Endothelial cell of hepatic sinusoid (primary cell): Measurements from ENCODE around the gene OR6M1.

ENCODE experiments used
- in situ Hi-C: cut with HindIII; loops from 2 replicates; pipeline ENCODE4 v1.10.0; 2017; ENCODE audit warnings: low sequenced_read_pairs

Gene OR6M1, protein sequence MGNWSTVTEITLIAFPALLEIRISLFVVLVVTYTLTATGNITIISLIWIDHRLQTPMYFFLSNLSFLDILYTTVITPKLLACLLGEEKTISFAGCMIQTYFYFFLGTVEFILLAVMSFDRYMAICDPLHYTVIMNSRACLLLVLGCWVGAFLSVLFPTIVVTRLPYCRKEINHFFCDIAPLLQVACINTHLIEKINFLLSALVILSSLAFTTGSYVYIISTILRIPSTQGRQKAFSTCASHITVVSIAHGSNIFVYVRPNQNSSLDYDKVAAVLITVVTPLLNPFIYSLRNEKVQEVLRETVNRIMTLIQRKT

DNA sequence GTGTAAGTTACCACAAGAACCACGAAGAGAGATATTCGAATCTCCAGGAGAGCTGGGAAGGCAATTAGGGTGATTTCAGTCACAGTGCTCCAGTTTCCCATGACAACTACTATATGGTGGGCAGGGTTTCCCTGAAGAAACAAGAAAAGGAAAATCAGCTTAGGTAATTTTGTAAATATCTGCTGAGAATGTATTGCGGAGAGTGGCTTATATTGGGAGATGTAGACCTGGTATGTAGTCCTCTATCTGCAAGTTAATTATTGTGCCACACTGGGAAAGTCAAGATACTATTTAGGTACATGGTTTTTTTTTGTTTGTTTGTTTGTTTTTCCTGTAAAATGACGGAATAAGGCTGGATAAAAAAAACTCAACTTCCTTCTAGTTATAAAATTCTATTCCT lies at the start of gene OR6M1:
Gene OR6M1 (minus strand): TSS at position 101 of the 400 bp plus-strand sequence. CDS start 0 bp downstream, at position 101.
- in situ Hi-C loops, result no loop called here

DNA sequence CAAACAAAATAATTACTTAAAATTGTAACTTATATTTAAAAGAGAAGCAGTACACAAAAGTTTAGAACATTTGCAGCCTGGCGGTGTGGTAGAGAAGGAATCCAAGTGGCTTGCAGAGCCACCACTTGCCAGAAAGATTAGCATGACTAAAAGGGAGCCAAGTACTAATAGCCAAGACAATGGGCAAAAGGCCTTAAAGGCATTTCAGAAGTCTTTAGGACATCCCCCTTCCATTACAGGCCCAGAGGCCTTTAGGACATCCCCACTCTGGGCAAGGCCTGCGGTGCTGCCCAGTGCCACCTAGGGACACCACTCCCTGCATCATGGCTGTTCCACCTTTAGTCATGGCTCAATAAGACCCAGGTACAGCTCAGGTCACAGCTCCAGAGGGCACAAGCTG lies 46.9 kb upstream of the OR6M1 start:
- in situ Hi-C loops, result no loop called here

DNA sequence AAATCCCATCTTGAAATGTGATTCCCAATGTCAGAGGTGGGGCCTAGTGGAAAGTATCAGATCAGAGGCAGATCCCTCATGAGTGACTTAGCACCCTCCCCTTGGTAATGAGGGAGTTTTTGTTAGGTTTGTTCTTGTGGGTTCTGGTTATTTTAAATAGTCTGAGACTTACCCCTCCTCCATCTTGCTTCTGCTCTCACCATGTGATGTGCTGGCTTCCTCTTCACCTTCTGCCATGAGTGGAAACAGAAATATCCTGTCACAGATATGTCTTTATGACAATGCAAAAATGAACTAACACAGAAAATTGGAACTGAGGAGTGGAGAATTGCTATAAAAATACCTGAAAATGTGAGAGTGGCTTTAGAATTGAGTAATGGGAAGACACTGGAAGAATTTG lies 46.2 kb upstream of the OR6M1 start:
- in situ Hi-C loops, result no loop called here

DNA sequence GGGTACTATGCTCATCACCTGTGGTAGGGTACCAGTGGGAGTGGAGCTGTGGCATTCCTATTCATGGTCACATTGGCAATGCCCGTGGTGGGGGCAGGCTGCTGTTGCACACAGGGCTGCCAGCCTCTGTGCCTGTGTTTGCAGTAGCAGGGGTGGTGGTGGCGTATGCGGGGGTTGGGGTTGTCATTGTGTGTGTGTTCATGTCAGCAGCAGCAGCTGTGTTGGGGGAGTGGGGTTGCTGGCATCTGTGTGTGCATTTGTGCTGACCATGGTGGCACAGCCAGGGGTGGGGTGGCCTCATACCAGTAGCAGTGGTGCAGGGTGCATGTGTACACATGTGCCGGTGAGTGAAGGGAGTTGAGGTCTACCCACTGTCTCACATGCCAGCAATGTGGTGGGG lies 45.0 kb upstream of the OR6M1 start:
- in situ Hi-C loops, result no loop called here

DNA sequence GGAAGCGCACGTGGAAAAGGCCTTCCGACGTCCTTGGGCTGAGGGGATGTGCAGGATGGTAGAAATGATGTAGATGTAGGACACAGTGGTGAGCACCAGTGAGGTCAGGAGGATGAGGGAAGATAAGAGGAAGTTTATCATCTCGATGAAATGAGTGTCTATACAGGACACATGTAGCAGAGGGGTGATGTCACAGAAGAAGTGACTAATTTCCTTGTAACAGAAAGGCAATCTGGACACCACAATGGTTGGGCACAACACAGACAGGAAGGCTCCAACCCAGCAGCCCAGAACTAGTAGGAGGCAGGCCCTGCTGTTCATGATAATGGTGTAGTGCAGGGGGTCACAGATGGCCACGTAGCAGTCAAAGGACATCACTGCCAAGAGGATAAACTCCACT lies 35.0 kb upstream of the OR6M1 start:
- in situ Hi-C loops, result no loop called here

DNA sequence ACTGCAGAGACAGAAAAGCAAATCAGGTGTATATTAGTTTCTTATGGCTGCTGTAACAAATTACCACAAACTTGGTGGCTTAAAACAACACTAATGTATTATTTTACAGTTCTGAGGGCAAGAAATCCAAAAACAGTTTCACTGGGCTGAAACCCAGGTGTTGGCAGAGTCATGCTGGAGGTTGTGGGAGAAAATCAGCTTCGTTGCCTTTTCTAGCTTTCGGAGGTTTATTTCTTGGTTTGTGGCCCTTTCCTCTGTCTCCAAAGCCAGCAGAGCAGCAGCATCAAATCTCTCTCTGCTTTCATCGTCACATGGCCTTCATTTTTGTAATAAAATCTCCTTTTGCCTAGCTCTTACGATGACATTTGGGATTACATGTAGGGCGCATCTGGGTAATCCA lies 33.0 kb upstream of the OR6M1 start:
- in situ Hi-C loops, result no loop called here

DNA sequence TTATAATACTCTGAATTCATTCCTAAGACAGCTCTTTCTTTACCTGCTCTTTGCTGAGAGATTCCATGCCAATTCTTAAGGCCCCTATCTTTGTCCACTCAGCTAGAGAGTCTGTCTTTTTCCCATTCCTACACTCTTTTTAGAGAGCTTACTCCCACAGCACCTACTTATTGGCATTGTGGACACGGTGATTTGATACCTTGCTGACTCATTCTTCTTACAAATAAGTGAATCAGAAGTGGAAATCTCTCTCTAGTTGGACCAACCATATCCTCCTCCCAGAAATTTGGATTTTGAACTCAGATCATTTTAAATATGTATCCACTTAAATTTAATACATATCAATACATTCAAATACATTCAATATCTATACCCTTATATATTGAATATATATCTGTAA lies 32.5 kb upstream of the OR6M1 start:
- in situ Hi-C loops, result no loop called here

DNA sequence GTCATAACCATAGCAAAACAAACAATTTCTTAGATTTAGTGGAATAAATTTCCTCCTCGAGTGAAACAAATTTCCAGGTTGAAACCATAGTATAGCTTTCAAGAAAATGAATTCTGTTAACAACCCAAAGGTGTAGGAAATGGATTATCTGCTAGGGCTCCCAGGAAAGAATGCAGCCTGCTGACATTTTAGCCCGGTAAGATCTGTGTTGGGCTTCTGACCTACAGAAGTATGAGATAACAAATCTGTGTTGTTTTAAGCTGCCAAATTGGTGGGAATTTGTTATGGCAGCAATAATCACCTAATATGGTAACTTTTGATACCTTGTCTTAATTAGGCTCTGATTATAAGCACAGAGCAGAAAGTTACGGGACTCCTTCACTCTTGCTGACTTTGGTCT lies 32.0 kb upstream of the OR6M1 start:
- in situ Hi-C loops, result no loop called here

DNA sequence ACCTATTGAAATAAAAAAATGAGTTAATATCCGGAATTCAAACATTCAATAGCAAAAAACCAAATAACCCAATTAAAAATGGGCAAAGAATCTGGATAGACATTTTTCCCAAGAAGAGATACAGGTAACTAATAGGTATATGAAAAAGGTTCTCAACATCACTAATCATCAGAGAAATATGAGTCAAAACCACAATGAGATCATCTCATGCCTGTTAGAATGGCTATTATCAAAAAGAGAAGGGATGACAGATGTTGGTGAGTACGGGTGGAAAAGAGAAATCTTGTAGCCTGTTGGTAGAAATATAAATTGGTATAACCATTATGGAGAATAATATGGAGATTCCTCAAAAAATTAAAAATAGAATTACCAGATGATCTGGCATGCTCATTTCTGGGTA lies 26.9 kb upstream of the OR6M1 start:
- in situ Hi-C loops, result no loop called here

DNA sequence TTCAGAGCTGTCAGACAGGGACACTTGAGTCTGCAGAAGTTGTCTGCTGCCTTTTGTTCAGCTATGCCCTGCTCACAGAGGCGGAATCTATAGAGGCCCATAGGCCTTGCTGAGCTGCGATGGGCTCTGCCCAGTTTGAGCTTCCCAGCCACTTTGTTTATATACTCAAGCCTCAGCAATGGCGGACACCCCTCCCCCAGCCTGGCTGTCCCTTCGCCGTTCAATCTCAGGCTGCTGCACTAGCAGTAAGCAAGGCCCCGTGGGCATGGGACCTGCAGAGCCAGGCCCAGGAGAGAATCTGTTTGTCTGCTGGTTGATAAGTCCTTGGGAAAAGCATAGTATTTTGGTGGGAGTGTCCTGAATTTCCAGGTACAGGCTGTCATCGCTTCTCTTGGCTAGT lies 23.6 kb upstream of the OR6M1 start:
- in situ Hi-C loops, result no loop called here

DNA sequence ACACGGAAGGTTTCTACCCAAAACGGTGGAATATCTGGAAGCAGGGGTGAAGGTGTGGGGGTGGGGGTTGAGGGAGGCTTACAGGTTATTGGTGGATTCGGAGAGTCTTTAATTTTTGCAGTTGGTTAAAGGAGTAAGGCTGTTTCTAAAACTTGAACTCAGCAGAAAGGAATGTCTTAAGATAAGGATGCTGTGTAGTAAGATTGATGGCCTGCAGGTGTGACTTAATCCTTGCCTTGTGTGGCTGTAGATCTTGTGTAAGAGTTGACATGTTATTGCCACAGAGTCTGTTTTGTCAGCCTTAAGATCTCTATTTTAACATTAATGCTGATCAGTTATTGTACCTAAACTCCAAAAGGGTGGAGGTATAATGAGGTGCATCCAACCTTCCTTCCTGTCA lies 16.4 kb upstream of the OR6M1 start:
- in situ Hi-C loops, result no loop called here

DNA sequence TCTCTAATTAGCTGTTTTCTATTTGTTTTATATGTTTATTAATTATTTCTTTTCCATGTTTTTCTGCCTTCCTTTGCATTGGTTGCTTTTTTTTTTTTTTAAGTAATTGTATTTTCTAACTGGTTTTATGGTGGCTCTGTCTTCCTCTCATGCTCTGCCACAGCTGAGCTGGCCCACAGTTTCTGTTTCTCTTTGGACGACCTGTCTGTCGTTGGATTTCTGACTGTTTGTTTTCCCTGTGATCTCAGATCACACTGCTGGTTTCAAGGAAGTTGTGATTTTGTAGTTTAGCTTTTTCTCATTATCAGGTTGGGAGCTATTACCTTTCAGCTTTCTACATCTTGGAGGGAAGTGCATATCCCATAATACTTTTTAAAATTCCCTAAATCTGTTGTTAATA lies 15.9 kb upstream of the OR6M1 start:
- in situ Hi-C loops, result no loop called here

DNA sequence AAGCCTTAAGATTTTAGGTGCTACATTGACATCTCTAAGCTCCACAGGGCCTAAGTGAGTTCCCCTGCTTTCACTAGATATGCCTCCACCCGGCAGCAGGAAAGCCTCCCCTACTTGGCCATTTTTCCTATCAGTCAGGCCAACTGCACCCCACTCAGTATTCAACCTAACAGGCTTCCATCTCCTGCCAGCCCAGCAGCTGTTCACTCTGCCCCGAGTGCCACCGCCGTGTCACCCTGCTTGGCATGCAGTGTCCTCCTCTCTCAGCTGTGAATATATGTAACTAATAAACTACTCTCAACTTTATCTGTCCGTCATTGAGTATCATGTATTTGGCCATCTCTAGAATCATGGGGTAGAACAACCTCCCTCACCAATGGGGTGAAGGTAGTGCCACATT lies 9.0 kb upstream of the OR6M1 start:
- in situ Hi-C loops, result no loop called here

DNA sequence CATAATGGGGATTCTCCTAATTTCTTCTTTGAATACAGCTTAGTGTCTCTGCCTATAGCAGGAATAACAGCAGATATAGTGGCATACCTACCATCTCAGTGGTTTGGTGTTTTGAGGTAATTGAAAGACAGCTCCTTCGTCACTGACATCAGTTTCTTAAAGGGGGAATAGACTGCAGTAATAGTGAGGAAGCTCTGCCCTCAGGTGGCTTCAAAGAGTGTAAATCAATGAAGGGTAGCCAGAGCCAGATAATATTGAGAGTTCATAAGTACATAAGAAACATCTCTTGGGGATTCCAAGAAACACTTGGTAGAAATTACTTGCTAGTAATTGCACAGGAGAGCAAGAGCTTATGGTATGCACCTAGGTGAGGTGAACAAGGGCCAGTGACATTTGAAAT lies 4.4 kb downstream of the OR6M1 start:
- in situ Hi-C loops, result no loop called here

DNA sequence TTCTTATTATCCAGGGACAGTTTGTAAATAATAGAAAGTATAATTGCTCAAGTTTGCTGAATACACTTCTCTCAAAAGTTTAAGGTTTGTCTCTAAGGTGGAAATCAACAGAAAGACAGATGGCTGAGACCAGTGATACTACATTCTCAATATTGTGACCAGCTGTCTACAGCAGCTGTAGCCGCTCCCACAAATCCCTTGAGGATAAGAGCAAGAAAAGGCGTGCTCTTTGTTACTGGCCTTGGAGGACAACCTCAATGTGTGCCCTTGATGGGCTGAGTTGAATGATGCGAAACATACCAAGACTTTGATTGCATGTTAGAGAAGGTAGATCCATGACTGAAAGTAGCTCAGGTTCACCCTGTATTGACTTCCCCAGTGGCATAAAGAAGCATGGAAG lies 6.1 kb downstream of the OR6M1 start:
- in situ Hi-C loops, result no loop called here

DNA sequence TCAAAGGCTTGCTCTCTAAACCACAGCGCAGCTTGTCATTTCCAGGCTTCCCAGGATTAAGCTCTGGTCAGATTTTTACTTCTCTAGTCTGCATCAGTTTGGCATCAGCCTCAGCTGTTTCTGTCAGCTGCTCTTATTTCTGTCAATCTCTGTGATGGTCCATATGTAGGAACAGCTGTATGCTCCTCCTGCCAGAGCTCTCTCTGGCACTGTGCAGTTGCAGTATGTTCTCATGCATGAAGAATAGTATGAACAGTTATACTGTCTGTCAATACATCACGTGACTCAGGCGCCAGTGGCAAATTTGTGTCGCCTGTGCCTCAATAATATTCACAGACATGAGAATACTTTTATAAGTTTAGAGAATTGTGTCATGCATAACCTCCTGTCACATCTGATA lies 6.7 kb downstream of the OR6M1 start:
- in situ Hi-C loops, result no loop called here

DNA sequence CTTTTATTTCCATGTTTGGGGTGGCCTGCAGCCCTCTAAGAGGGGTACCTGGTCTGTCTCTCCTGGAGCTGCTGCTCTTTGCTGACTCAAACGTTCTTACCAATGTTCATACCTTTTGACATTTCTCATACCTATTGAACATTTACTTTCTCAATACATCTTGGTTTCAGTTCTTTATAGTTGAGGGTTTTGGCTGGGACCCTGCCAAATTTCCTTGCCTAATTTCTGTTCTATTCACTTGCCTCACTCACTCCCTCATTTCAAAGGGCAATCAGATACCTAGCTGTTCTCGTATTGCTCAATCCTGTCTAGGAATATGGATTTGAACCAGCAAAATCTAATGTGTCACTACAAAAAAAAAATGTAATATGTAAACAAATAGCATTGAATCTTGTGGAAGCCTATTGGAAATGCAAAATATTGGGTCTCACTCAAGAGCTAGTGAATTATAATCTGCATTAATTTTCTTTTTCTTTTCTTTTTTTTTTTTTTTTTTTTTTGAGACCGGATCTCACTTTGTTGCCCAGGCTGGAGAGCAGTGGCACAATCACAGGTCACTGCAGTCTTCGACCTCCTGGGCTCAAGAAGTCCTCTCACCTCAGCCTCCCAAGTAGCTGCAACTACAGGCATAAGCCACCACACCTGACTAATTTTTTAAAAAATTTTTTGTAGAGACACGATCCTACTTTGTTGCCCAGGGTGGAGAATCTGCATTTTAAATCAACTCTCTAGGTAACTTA lies 7.5 kb downstream of the OR6M1 start:
- in situ Hi-C loops, result no loop called here

DNA sequence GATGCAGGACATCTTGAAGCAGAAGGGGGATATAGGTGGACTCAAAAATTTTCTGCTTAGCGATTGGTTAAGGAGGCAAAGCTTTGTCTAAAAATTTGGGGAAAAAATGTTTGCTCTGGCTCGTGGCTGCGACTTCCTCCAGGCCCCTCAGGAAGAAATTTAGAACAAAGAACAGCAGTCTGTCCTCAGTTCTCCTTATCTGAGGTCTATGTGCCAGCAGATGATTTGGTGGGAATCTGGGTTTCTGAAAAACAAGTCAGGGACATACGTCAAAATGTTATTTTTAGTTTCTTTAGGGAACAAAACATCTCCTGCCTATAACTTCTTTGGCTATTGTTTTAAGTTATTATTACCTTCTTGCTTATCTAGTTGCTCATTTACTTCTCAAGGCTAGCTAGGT lies 8.1 kb downstream of the OR6M1 start:
- in situ Hi-C loops, result no loop called here

DNA sequence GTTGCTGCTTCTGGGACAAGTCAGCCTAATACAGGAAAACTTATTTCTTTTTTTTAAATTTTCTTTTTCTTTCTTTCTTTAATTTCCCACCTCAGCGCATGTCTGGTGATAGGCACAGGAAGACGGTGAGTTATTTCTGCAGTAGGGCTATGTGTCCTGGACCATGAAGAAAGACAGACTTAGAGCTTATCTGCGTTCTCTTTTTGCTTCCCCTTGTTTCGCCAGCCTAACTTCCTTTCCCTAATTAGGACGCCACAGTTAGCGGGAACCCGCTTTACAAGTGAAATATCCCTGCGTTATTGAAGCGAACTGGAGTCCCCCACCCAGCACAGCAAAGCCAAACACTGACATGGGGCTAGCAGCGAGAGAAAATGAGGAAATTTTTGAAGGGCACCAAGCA lies 8.6 kb downstream of the OR6M1 start:
- in situ Hi-C loops, result no loop called here

DNA sequence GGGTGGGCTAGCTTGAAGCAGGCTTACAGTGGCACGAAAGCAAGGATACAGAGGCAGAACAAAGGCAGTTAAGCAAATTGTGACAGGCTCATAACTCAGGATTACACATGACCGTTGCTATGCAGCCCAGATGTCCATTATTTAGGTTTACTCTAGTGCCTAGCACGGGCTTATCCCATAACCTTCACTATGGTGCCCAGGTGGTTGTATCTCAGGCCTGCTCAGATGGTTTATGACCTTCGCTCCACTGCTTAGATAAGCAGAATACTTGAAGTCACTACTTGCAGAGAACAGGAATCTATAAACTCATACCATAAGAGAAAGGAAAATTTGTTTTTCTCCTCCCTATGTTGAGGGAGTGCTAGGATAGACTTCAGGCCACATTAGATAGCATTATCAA lies 9.0 kb downstream of the OR6M1 start:
- in situ Hi-C loops, result no loop called here

DNA sequence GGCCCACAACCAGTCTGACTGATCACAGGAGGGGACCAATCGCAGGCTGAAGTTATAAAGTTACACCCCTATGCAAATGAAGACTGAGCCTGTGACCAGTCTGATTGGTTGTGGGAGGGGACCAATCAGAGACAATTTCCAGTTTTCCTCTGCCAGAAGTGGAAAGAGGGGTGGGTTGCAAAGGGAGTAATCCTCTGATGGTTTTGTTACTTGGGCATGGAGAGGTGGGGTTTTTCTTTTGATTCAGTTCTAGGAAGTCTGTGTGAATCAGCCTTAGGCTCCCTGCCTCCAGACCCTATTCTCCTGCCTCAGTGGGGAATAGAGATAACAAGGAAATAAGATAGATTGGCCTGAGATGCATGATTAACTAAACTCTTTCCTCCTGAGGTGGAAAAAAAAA lies 9.9 kb downstream of the OR6M1 start:
- in situ Hi-C loops, result no loop called here

DNA sequence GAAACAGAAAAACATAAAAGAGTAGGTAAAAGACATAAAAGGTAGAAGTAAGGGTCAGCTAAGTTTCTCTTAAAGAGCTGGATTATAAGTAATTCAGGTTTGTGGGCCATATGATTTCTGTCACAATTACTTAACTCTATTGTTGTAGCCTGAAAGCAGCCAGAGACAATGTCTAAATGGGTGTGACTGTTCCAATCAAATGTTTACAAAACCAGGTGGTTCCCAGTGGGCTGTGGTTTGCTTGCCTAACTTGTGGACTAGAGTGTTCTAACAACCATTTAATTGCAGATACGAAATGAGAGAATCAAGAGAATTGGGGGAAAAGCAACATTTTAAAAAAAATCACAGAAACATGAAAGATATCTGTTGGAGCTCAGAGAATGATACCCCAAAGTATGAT lies 22.6 kb downstream of the OR6M1 start:
- in situ Hi-C loops, result no loop called here

DNA sequence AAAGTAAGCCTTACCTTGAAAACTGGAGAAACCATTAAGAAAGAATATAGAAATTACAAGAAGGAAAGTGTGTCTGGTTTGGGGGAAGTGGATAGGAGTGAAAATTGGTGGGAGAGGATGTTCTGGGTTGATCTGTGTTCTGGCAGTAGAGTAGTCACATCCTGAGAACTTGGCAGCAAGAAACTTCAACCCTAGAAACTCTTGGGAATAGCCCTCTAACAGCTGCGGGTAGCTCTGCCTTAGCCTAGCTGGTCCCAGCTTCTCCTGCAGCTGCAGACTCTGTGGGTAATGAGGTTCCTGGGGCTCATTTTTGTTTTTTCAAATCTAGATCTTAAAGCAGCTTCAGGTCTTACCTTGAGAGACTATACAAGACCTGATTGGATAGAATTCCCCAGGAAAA lies 27.6 kb downstream of the OR6M1 start:
- in situ Hi-C loops, result no loop called here
